Measurements from ENCODE around the gene ACRBP. TPM values are rescaled to one million over a fixed set of nuclear protein-coding genes. Genes with fewer than 3 reads are reported as not detected.

The ACRBP gene
- total RNA-seq, 4 donors from 2014 or later, result 0.35 to 4.0 (median 3.2) TPM; not detected in 1

DNA sequence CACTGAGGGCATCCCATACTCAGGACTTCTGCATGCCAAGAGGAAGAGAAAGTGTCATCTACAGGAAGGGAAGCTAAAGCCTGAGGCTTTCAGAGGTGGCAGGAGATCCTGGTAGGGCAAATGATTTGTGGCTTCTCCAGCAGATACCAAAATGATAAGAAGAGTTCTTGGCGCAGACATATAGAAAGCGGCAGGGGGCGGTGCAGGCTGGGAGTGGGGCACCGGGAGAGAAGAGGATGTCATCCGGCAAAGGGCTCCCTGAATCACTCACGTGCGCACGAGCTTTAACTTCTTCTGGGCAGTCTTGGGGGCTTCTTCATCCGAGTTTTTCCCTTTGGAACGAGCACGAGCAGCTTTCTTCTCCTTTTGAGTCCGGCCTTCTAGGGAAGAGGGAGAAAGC lies 5.2 kb upstream of the ACRBP start:
- no peak overlapping the region for H3K4me3 ChIP-seq
- peaks cover 0 to 4% (median 0%) of the 10 kb centered on the region in 3 donors for H3K4me1 ChIP-seq
- TF ChIP-seq, protein P1, sequence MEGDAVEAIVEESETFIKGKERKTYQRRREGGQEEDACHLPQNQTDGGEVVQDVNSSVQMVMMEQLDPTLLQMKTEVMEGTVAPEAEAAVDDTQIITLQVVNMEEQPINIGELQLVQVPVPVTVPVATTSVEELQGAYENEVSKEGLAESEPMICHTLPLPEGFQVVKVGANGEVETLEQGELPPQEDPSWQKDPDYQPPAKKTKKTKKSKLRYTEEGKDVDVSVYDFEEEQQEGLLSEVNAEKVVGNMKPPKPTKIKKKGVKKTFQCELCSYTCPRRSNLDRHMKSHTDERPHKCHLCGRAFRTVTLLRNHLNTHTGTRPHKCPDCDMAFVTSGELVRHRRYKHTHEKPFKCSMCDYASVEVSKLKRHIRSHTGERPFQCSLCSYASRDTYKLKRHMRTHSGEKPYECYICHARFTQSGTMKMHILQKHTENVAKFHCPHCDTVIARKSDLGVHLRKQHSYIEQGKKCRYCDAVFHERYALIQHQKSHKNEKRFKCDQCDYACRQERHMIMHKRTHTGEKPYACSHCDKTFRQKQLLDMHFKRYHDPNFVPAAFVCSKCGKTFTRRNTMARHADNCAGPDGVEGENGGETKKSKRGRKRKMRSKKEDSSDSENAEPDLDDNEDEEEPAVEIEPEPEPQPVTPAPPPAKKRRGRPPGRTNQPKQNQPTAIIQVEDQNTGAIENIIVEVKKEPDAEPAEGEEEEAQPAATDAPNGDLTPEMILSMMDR (IDR thresholded peaks at IDR 0.05), result no peak
- no peak for TF ChIP-seq POLR2A (IDR thresholded peaks at IDR 0.05)
- H3K27me3 ChIP-seq, result no peaks in the 10 kb centered on the region
- WGBS, 2 donors, result 88 to 90% methylated on average over 12 of the region's 12 CpGs
- no peaks in the 10 kb centered on the region for H3K9me3 ChIP-seq
- no peak overlapping the region for H3K27ac ChIP-seq
- intact Hi-C loops (cut with DNase I), result no loop called here
- DNase-seq, result no peak
- peaks cover 10 to 97% (median 24%) of the 10 kb centered on the region in 3 donors for H3K36me3 ChIP-seq

DNA sequence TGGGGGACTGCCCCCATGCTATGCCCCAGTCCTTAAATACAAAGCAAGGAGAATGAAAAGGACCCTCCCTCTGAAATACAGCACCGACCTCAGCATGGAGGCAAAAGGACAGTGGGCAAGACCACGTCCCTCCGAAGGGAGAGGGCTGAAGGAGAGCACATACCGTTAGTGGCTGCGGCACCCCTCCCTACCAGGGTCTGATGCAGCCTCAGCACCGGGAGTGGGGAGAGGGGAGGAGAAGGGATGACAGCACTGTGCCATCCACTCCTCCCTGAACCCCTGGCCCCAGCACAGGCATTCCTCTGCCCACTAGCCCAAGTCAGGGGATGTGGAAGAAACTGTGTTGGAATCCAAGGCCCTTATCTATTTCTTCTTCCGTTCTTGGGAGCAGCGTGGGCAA lies 3.6 kb upstream of the ACRBP start:
- peaks cover 10 to 82% (median 24%) of the 10 kb centered on the region in 3 donors for H3K36me3 ChIP-seq
- TF ChIP-seq, protein P1 (IDR thresholded peaks at IDR 0.05), result no peak
- no peak for TF ChIP-seq POLR2A (IDR thresholded peaks at IDR 0.05)
- H3K4me3 ChIP-seq, result no peak overlapping the region
- H3K9me3 ChIP-seq, result no peaks in the 10 kb centered on the region
- no peaks in the 10 kb centered on the region for H3K27me3 ChIP-seq
- intact Hi-C loops (cut with DNase I), result no loop called here
- H3K27ac ChIP-seq, result no peak overlapping the region
- 50 to 94% methylated on average over 1 to 8 of the region's 8 CpGs for WGBS, 2 donors
- H3K4me1 ChIP-seq, result peaks cover 5 to 15% (median 8%) of the 10 kb centered on the region in 3 donors
- DNase-seq, result no peak

DNA sequence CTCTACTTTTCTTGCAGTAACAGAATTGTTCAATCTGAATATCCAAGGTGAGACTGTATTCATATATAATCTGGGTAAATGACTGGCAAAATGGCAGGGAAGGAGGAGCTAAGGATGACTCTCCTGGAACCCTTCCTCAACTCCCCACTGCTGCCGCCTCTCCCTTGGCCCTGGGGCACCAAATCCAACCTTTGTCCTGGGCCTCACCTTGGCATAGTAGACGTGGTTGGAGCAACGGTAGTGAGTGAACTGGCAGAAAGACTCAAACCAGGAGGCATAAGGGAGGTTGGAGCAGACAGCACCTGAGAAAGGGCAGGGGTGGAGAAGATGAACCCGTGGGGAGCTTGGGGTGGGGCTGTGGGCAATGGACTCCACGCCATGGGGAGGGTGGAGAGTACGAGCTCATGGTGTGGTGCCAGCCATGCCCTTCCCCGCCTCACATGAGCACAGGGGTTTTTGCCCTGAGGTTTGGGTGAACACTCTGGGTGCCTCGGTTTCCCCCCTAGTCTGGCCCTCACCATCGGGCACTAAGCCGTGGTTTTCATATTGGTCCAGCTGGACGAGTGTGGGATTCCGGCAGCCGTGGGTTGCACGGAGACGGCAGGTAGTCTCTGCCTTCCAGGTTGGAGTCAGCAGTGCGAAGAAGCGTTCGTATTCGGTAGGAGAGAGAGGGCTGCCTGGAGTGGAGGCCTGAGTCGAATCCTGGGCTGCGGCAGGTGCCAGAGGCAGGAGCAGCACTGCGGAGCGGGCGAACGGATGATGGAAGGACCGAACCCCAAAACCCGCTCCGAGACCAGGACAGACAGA lies 753 bp downstream of the ACRBP start:
- Histone ChIP-seq H3K4me1 (peaks cover 5 to 15% (median 8%) of the 10 kb centered on the region in 3 donors), H3K9me3 (no peaks in the 10 kb centered on the region), H3K4me3 (peak overlapping the region; percentile 30 to 69 (median 50)), H3K27ac (peak overlapping the region; percentile 54 to 71 (median 64)), H3K27me3 (peaks cover 0 to 3% (median 0%) of the 10 kb centered on the region in 4 donors), H3K36me3 (peaks cover 9 to 38% (median 10%) of the 10 kb centered on the region in 3 donors)
- TF ChIP-seq POLR2A (IDR thresholded peaks at IDR 0.05), result no peak
- TF ChIP-seq, protein P1 (IDR thresholded peaks at IDR 0.05), result no peak
- WGBS, 2 donors, result 47 to 52% methylated on average over 8 to 23 of the region's 28 CpGs
- intact Hi-C loops (cut with DNase I), result no loop called here
- no peak for DNase-seq

DNA sequence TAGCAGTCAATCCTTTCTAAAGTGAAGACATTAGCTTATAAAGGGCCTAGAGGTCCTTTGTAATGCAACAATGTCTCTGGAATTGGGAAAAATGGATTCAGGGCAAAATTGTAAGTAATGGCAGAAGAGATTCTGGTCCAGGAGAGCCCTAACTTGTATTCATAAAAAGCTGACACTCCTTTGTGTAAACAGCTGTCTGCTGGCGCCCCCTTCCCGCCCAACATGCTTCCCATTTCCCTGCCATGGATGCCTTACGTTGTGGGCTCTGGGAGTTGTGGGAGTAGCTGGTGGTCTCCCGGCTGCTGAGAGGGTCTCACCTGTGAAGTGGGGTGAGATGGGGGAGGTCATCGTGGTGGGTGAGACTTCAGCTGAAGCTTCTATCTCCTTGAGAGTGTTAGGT lies 2.3 kb downstream of the ACRBP start:
- 27 to 51% methylated on average over 3 to 5 of the region's 5 CpGs for WGBS, 2 donors
- Histone ChIP-seq H3K36me3 (peaks cover 0 to 22% (median 0%) of the 10 kb centered on the region in 3 donors), H3K27me3 (peaks cover 0 to 3% (median 0%) of the 10 kb centered on the region in 4 donors), H3K27ac (peak overlapping the region in 2 of 4 donors; percentile 36 to 44), H3K9me3 (no peaks in the 10 kb centered on the region), H3K4me3 (no peak overlapping the region), H3K4me1 (peaks cover 5 to 15% (median 8%) of the 10 kb centered on the region in 3 donors)
- TF ChIP-seq, protein P1 (IDR thresholded peaks at IDR 0.05), result peak in 3 of 6 experiments; percentile 5 to 16 (median 13)
- TF ChIP-seq POLR2A (IDR thresholded peaks at IDR 0.05), result no peak
- intact Hi-C loops (cut with DNase I), result no loop called here
- DNase-seq, result no peak

DNA sequence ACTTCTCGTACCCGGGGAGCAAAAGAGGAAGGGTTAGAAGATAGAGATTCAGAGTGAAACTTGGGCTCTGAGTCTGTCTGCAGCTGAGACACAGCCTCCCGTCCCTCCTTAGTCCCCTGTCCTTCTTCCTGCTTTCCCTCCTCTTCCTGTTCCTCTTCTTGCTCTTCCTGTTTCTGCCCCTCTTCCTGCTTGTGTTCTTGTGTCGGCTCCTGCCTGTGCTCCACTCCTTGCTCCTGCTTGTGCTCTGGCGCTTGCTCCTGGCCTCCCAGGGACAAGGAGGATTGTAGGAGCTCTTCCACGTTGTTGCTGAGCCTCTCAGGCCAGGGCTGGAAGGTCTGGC lies 3.0 kb downstream of the ACRBP start:
- WGBS, 2 donors, result 56 to 70% methylated on average over 5 of the region's 6 CpGs
- peaks cover 0 to 3% (median 0%) of the 10 kb centered on the region in 4 donors for H3K27me3 ChIP-seq
- H3K4me1 ChIP-seq, result peaks cover 5 to 21% (median 8%) of the 10 kb centered on the region in 3 donors
- intact Hi-C loops (cut with DNase I), result no loop called here
- DNase-seq, result no peak
- H3K4me3 ChIP-seq, result no peak overlapping the region
- peaks cover 0 to 15% (median 0%) of the 10 kb centered on the region in 3 donors for H3K36me3 ChIP-seq
- H3K9me3 ChIP-seq, result no peaks in the 10 kb centered on the region
- TF ChIP-seq, protein P1 (IDR thresholded peaks at IDR 0.05), result no peak
- no peak for TF ChIP-seq POLR2A (IDR thresholded peaks at IDR 0.05)
- peak overlapping the region in 2 of 4 donors; percentile 36 to 44 for H3K27ac ChIP-seq

Measured in esophagus squamous epithelium (tissue), 5 donors.